GM19239 (cell line): ENCODE measurements around the gene PRKCZ.

ENCODE experiments used
- DNase-seq: peaks from one replicate; pipeline ENCODE4 v3.0.0; 2011; ENCODE audit warnings: low spot score; ENCODE audit not compliant: insufficient read length
- FAIRE-seq: peaks from 2 replicates; lab custom pipeline; 2011; peaks lifted over from hg19 to GRCh38; lab: Jason Lieb, UNC

PRKCZ gene

DNA sequence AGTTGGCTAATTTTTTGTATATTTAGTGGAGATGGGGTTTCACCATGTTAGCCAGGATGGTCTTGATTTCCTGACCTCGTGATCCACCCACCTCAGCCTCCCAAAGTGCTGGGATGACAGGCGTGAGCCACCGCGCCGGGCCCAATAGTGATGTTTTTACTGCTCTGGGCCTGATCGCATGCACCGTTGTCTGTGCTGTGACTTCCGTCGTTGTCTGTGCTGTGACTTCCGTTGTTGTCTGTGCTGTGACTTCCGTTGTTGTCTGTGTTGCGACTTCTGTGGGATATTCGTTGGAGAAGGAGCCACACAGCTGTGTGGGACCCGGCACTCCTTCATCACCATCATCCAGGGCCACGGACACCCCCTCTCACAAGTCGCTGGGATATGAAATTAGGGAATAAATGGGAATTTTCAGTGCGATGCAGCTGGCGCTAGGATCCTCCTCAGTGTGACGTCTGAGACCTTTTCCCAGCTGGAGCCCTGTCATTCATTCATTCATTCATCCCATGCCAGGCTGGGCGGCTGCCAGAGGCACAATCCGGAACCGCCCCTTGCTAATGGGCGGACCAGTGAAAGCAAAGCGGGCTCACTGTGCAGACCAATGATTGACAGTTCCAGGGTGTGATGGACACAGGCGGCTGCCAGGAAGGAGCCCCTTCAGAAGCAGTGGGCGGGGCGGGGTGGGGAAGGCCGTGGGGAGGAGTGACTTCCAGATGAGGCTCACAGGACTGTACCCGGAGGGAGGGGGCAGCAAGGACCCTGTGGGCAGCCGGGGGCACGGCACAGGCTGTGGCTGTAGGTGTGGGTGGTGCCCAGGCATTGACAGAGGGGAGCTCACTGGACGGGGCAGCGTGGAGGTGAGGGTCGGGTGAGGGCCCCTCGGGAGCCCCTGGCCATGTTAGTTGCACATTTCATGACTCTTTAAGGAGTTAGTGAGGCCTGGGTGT, 48.9 kb downstream of the PRKCZ start:
- no peak for DNase-seq

DNA sequence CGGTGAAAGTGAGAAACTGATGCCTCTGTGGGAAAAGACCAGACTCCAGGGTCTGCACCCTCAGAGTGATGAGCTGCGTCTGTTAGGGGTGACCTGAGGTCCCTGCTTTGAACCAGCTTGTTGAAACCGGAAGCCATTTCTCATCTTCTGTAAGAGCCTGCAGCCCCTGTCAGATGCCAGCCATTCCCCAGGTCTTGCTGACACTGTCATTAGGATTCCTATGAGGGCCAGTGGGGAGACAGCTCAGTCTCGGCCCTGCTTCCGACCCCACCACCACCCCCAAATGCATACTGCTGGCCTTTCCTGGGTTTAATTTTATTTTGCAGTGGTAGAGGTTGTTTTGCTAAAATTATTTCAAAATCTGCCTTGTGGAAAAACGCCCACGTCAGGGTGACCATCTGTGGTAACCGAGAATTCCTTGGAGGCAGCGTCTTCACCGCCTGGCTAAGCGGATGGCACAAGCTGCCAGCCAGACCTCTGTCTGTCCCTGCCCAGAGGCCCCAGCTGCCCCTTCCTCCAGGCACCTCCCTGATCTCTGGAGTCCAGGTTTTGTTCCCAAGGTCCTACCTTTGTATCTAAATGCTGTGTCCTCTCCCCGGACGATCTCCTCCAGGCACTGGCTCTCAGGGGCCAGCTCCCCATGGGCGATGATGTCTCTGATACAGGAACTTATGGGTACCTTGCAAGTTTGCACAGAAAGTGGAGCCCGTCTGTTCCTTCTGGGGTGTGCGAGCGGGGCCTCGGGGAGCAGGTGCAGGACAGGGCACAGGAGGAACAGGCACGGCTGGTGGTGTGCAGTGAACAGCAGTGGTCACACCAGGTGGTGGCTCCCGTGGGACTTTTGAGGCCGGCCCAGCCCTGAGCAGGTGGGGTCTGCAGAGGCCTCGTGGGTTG, 49.9 kb downstream of the PRKCZ start:
- no peak for FAIRE-seq
- DNase-seq: no peak

More for the DNA sequence above, 48.9 kb downstream of the PRKCZ start:
- no peak for FAIRE-seq

DNA sequence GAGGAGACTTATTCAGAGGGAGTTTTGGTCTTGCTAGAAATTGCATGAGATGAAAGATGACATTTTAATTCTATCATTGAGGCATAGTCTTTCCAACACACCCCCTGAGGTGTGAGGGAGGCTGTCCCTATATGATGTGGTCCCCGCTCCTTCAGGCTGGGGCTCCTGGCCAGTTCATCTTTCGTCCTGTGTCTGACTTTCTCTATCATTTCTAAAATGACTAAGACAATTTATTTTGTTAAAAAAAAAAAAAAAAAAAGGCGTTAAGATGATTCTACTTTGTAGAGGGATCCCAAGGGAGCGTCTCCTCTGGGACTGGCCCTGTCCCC, 50.5 kb downstream of the PRKCZ start:
- DNase-seq: no peak

DNA sequence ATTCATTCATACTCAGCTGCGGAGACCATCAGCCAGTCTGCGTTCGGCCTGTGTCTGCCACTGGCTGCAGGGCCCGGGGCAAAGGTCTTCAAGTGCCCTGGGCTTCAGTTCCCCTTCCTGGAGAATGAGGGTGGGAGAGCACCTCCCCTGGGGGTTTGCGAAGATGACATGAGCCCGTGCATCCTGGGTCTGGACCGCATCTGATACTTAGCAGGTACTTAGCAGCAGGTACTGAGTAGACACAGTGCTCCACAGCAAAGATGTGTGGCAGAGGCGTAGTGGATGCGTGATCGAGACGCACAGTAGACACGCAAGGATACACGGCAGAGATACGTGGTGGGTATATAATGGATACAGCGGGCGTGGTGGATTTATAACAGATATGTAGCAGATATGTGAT, 51.3 kb downstream of the PRKCZ start:
- no peak for FAIRE-seq
- no peak for DNase-seq

More for the DNA sequence above, 50.5 kb downstream of the PRKCZ start:
- no peak for FAIRE-seq

DNA sequence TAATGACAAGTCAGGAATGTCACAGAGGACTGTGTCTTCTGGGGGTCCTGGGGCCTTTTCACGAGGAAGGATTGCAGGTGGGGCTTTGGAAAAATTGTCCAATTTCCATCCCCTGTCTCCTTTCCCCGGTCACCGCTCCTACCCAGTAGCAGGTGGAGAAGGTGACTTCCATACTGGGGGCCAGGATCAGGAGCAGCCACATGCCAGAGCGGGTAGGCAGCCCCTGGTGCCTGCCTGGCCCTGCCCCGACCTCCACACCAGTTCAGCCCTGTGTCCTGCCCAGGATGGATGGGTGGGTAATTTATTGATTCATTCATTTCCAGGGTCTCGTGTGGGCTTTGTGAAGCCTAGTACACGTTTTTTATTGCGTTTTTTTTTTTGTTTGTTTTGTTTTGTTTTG, 51.7 kb downstream of the PRKCZ start:
- FAIRE-seq: no peak
- DNase-seq: no peak

DNA sequence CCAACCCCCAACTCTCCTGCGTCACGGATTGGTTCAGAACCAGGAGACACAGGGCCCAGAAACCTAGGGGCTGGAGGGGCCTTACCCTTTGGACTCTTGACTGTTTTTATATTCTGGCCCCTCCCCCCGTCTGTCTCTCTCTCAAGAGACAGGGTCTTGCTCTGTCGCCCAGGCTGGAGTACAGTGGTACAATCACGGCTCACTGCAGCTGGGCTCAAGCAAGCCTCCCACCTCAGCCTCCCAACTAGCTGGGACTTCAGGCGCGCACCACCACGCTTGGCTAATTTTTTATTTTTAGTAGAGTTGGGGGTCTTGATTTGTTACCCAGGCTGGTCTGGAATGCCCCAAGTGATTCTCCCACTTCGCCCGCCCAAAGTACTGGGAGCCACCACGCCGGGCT, 52.5 kb downstream of the PRKCZ start:
- DNase-seq: no peak
- FAIRE-seq: no peak

DNA sequence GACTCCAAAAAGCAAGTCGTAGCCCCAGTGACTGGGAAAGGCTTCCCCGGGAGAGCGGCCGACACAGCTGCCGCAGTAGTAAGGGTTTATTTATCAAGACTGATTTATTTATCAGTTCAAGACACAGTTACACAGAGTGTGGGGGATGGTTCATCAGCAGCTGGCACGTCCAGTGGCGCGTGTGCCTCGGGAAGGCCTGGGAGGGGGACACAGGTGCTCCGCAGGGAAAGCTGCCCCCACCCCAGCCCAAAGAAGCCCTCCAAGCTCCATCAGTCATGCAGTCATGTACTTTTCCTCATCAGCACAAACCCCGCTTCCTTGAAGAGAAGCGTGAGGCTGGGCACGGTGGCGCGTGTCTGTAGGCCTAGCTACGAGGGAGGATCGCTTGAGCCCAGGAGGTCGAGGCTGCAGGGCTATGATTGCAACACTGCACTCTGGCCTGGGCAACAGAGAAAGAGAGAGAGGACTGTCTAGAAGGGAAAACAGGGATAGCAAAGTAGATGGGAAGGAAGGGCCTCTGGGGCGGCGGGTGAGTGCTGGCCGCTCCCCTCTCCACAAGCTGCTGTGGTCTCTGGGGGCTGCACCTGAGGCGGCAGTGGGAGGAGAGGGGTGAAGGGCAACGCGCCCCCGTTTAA, 53.2 kb downstream of the PRKCZ start:
- FAIRE-seq (no peak), DNase-seq (no peak)

DNA sequence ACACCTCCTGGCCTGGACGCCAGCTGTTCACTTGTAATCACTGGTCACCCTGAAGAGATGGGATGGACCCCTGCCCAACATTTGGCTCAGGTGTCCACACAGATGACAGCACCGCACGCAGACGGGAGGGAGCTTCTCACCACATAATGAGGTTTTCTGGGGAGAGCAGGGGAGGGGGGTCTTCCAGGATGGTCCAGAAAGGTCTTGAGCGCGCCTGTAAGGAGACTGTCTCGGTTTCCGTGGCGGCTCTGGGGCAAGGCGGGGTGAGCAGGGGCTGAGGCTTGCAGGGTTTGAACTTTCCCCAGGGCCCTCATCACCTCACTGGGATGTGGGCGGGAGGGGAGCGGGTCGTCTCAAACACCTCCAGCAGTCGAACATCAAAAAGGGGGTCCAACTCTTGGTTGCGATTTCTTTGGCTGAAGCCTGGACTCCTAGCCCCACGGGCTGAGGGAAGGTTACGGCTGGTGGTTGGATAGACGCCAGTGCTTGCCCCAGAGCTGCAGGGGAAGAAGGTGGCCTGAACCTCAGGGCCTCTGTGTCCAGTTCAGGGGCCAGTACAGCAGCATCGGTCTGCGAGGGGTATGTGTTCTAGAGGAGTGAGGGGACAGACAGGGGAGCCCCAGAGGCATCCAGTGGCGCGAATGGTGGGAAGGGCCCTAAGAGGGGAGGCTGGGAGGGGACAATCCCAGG, 53.8 kb downstream of the PRKCZ start:
- no peak for FAIRE-seq
- DNase-seq: no peak

DNA sequence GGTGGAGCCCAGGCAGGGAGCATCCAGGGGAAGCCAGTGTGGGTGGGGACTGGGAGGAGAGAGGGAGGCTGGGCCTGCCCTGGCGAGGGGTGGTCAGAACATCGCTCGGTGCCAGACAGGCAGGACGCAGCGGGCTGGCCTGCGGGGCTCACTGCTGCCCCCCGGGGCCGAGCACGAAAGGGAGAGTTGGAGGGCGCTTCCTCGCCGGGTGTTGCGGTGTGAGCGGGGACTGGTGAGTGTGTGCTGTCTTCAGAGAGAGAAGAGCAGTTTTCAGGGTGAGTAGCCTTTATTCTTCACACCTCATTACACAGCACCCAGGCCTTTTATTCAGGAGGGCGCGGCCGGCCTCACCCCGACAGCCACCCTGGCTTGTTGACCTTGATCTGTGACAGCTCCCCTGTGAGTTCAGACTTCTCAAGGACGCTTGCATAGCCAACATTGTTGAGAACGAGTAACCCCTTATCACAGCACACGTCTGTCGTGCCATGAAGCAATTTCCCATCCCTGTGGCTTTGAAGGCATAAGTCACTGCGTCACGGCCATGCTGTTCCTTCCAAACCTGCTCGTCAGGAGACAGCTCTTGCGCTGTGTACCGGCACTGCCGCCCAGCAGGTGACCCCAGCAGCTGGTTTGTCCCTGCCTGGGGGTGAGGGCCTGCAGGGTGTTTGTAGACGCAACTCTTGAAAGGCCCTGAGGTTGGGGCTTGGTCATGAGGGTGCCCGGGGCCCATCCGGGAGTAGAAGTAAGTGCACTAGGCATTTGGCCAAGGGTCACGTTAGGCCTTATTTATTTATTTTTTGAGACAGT, 54.6 kb downstream of the PRKCZ start:
- DNase-seq: no peak
- FAIRE-seq: no peak

DNA sequence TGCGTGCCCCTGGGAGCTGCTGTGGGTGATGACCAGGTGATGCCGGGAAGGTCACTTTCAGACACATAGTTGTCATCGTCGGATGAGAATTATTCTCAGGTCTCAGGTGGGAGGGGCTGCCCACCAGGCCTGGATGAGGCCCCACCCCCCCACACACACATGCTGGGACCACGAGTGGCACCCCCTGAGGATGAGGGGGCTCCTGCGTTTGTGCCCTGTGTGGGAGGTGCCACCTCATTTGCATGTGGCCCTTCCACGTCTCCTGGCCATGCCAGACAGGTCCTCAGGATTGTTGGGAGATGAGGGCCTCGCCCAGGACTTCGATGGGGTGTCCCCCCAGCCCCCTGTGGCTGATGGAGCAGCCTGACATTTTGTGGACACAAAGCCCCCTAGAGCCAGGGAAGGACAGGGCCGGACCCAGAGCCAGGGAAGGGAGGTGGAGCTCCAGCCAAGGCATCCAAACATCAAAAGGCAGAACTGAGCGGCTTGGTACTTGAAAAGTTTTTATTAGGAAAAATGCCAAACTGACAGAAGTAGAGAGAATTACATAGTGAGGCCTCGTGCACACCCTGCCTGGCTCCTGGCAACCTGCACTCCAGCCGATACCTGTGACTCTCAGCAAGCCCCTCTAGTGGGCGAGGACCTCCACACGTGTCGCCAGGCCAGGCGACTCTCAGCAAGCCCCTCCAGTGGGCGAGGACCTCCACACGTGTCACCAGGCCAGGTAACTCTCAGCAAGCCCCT, 55.7 kb downstream of the PRKCZ start:
- DNase-seq (no peak), FAIRE-seq (no peak)

DNA sequence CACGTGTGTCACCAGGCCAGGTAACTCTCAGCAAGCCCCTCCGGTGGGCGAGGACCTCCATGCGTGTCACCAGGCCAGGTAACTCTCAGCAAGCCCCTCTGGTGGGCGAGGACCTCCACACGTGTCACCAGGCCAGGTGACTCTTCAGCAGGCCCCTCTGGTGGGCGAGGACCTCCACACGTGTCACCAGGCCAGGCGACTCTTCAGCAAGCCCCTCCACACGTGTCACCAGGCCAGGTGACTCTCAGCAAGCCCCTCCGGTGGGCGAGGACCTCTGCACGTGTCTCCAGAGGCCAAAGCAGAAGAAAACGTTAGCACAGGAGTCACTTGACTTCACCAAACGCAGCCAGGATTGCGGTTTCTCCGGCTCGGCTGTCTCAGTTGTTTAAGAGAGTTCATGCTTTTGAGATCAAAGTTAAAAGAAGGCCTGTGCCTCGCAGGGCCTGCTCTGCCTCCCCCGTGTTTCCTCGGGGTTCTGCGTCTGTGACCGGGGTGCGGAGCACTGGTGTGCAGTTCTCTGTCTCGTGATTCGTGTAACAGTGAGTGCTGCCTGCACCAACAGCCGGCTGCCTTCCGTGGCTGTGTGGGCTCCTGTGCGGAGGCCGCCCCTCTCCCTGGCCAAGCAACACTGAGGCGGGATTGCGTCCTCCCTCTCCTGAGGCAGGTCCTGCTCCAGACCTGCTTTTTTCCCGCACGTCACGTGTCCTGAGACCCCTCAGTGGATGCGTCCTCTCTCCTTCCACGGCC, 56.6 kb downstream of the PRKCZ start:
- DNase-seq: no peak
- no peak for FAIRE-seq

DNA sequence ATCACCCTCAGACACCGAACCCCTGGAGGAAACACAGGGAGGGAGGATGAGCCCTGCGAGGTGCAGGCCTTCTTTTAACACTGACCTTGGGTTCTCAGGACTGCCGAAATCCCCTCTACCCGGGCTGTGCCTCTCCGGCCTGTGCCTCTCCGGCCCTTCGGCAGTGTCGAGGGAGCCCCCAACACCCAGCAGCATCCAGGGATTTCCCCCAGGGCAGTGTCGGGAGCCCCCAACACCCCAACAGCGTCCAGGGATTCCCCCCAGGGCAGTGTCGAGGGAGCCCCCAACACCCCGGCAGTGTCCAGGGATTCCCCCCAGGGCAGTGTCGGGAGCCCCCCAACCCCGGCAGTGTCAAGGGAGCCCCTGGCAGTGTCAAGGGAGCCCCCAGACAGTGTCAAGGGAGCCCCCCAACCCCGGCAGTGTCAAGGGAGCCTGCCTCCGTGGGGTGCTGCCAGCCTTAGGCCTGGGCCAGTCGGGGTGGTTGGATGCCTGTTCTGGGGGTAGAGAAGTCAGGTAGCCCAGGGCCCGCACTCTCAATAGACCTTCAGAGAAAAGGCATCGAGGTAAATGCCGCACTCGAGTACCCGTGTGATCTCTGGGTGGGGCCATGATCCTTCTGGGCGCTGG, 57.5 kb downstream of the PRKCZ start:
- DNase-seq: no peak
- no peak for FAIRE-seq

DNA sequence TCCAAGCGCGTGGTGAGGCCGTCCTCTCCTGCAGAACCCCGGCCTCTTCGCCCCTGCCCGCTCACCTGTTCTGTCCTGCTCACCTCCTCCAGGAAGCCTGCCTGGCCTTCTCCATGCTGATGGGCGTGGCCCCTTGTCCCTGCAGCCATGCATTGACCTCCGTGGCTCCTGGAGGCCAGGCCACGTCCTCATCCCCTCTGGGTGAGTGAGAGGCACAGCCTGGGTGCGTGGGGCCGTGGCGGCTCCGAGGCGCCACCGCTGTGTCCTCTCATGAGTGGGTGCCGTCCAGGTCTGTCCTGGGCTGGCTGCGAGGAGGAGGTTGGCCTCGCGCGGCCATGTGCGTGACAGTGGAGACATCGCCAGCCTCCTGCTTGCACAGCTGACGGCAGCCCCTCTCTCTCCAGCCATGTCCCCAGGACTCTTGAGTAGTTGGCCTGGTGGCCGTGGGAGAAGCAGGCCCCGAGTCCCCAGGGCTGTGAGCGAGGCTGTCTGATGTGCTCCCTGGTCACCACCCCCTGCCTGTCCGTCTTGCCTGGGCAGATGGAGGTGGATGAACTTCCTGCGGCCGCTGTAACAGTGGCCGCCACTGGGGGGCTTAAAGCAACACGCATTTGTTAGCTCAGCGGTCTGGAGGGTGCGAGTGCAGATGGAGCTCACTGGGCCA, 58.1 kb downstream of the PRKCZ start:
- no peak for FAIRE-seq
- no peak for DNase-seq

DNA sequence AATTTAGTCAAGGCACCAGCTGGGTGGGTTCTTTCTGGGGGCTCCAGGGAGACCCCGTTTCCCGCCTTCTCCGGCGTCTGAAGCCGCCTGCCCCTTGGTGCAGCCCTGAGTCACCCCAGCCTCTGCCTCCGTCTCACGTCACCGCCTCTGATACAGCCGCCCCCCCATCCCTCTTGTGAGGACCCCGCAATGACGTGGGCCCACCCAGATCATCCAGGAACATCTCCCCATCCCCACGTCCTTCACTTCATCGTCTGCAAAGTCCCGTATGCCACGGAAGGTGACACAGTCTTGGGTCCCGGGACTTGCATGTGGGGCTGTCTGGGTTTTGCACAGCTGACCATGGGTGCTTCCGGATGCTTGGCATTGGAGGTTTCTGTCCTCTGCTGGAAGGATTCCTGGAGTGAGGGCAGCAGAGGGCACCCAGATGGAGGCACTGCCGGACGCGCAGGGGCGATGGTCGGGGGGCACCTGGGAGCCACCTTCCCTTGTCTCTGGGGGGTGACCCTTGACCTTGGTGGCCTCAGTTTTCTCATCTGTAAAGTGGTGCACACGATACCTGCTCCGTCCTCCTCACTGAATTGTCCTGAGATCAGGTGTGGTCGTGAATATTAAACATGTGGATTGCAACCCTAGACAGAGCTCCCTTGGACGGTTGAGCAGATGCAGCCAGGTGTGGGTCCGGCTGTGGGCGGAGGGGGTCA, 58.8 kb downstream of the PRKCZ start:
- no peak for DNase-seq
- FAIRE-seq: no peak

DNA sequence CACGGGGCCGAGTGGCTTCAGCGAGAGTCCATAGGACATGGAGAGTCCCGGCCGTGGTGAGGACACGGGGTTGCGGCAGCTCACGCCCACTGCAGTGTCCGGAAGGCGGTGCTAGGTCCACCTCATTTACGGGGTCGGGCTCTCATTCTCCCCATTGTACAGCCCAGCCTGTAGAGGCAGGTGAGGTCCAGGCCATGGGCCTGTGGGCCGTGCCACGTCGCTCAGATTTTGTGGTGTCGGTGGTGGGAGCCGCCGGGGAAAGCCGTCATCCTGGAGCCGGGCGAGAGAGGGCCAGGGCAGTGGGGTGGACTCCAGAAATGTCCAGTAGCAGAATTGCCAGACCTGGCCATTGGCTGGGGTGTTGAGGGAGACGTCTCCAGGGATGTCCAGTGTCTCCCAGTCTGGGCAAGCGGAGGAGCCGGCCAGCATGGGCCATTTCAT, 59.4 kb downstream of the PRKCZ start:
- DNase-seq (no peak), FAIRE-seq (no peak)

DNA sequence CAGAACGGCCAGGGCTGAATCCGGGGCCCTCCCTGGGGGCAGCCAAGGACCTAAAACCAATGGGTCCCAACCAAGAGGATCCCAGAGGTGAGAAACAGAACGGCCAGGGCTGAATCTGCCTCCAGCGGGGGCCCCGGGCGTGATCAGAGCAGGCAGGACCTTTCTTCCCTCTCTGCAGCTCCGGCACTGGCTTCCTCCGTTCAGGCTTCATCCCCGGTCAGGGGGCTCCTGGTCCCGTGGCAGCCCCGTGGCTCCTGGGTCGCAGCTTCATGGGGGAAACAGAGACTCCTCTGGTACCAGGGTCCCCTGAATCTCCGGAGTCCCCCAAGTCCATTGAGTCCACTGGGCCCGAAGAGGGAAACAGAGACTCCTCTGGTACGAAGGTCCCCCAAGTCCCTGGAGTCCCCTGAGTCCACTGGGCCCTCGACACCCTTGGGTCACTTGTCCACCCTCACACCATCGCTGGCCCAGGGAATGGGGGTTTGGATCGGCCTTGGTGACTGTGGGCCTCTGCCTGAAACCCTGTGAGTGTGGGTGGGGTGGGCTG, 60.1 kb downstream of the PRKCZ start:
- DNase-seq (no peak), FAIRE-seq (no peak)
